HCEC 1CT (cell line): ENCODE data around the gene SCLY.
"Not testable (repeated sequence)": the region's sequence is repeated elsewhere in the genome, so short reads cannot be mapped to it uniquely, and the experiment has no call there.

Experiments
- DNase-seq: peaks from one replicate; pipeline ENCODE4 v3.0.0-alpha.2; 2017

SCLY gene

DNA sequence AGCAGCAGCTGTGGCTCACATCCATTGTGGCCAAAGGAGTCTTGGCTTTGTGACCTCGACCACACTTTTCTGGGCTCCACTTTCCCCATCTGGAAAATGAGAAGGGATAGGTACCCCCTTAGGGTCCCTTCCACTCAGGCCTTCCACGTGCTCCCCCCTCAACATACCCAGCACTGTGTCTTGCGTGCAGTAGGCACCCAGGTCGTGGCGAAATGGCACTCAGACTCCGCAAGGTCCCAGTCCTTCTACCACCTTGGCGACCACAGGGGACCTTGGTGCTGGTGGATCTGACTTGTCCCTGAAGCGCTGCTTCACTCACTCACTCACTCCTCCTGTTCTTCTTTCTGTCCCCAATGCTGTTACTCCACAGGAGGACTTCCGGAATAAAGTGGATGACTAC is 19.9 kb upstream of the SCLY start:
- no peak for DNase-seq

- no peak for DNase-seq
These were observed 18.7 kb upstream of the SCLY start for GRCh38 chr2:238042090-238042489.

- DNase-seq = no peak
These were observed 17.8 kb upstream of the SCLY start for GRCh38 chr2:238042849-238043584.

DNA sequence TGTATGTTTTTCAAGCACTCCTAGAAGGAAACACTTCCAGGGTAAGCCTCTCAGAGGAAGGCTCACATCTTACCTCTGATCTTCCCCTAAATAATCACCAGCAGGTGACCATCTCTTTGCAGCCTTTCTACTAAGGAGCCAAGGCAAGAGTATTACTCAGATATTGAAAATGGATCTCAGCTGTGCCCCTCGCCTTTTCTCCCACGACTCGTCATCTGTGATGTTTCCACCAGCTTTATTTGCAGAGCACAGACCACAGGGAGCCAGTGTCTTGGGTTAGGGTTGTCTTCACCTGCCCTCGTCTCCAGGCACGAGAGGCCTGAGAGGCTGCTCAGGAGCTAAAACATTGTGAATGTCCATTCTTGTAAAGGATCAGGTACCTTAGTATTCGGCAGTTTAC is 16.9 kb upstream of the SCLY start:
- no peak for DNase-seq

DNA sequence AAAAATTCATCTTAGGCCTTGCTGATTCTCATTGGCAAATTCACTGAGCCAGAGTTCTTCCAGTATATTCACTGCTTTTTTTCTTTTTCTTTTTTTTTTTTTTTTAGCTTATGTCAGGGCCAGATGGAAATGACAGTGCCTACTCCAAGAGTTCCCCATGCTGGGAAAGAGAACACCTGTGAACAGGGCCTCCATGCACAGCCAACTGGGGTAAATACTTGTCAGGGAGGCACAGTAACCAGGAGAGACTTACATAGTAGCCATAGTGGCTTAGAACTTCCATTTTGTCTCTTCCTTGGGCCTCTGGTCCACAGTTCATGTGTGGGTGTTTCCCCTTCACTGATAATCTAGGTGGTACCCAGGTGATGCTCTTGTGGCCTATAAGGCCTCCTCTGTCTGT is 15.2 kb upstream of the SCLY start:
- no peak for DNase-seq

DNA sequence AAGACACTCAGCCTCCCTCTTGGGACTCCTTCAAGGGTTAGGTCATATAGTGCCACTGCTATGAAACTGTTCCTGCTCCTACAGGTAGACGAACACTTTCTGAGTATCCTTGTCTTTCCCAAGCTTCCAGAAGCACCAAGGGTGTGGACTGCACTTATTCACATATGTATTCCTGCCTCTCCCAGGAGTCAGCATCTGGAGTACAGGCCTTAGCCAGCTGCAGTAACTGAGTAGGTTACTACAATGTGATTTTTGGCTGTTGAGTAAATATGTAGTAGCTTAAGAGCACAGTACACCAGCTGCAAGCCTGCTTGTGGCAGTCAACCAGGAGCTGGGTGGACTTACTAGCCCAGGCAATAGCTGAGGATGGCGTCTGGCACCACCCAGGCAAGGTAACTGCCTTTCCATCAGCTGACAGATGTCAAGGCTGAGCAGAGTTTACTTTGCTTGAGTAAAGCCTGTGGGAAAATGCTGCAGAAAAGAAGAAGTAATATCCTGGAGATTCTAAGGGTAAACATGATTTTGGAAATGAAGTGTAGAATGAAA is 14.0 kb upstream of the SCLY start:
- no peak for DNase-seq

DNA sequence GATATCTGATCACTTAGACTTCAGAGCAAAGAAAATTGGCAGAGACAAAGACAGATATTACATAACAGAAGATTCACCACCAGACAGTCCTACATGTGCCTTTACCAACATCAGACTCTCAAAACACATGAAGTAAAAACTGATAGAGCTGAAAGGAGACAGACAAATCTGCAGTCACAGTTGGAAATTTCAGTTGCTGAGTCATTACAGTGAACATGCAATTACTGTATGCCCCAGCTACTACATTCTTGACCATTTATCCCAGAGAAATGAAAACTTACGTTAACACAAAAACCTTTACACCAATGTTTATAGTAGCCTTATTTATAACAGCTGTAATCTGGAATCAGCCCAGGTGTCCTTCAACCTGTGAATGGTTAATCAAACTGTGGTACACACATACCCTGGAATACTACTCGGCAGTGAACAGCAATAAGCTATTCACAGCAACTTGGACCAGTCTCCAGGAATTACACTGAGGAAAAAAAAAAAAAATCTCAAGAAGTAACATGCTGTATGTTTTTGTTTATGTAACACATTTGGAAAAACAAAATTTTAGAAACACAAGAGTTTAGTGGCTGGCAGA is 7.5 kb upstream of the SCLY start:
- peak; percentile 30 for DNase-seq

- DNase-seq = no peak
These were observed 5.0 kb upstream of the SCLY start for GRCh38 chr2:238055841-238056240.

DNA sequence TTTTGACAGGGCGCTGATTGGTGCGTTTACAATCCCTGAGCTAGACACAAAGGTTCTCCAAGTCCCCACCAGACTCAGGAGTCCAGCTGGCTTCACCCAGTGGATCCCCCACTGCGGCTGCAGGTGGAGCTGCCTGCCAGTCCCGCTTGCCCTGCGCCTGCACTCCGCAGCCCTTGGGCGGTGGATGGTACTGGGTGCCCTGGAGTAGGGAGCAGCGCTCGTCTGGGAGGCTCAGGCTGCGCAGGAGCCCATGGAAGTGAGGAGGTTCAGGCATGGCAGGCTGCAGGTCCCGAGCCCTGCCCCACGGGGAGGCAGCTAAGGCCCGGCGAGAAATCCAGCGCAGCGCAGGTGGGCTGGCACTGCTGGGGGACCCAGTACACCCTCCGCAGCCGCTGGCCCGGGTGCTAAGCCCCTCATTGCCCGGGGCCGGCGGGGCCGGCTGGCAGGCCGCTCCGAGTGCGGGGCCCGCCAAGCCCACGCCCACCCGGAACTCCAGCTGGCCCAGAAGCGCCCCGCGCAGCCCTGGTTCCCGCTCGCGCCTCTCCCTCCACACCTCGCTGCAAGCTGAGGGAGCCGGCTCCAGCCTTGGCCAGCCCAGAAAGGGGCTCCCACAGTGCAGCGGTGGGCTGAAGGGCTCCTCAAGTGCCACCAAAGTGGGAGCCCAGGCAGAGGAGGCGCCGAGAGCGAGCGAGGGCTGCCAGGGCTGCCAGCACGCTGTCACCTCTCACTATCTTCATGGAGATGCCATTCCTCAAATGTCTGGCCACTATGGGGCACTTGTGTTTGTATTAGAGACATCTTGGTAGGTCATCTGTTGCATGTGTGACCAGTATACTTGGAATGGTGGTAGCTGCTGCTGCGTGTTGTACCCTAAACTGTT is 2.9 kb upstream of the SCLY start:
- not testable (repeated sequence) for DNase-seq

- no peak for DNase-seq
These were observed 1.3 kb upstream of the SCLY start for GRCh38 chr2:238059505-238059904.

DNA sequence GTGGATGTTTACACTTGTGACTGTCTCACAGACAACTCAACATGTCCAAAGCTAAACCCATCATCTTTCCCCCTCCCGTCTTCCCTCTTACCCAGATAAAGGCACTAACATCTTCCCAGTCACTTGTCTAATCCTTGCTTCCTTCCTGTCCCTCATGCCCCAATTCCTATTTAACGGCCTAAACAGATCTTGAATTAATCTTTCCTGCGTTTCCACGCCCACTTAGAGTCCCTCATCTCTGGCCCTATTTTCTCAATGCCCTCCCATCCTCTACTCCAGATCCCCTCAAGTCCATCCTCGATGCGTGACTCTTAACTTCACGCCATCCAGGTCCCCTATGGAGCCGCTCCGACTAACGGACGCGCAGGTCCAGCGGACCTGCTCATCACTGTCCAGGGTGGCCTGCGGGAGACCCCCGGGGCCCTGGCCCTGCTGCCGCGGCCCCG is 682 bp upstream of the SCLY start:
- no peak for DNase-seq

- peak; percentile 36 for DNase-seq
These were observed 758 bp downstream of the SCLY start for GRCh38 chr2:238061315-238062202.

DNA sequence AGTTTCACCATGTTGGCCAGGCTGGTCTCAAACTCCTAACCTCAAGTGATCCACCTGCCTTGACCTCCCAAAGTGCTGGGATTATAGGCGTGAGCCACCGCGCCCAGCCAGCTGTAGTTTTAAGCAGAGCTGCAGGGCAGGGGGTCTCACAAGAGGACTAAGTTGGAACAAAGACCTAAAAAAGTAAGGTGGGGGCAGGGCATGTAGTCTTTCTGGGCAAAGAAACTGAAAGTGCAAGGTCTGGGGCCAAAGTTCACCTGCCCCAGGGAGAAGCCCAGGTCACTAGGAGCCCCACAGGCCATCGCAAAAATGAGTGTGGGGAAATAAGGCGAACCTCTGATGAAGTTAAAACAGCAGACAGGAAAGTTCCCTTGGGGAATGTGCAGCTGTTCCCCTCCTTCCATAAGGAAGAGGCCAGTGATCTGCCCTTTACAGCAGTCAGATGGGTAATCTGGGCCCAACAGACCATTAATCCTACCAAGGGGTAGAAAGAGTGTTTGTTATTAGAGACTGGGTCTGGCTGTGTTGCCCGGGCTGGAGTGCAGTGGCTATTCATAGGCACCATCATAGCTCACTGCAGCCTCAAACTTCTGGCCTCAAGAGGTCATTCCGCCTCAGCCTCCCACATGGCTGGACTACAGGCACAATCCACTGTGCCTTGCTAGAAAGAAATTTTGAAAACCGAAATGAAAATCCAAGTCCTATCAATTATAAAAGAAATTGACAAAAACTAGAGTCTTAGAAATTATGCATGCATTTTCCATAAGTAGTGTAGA is 2.8 kb downstream of the SCLY start:
- DNase-seq = no peak

DNA sequence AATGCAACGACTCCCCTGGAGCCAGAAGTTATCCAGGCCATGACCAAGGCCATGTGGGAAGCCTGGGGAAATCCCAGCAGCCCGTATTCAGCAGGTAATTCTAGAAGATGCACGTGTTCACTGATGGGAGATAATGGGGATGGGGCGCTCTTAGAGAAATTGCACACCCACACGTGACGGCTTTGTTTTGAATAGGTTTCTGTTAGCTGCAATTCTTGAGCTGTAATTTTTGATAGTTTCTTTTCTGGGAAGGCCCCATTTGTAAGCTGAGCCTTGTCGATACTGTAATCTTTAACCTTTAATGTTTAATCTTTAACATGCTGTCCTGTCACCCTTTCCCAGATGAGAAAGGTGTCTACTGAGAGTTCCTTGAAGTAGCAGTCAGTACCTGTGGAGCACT is 3.6 kb downstream of the SCLY start:
- DNase-seq = no peak

DNA sequence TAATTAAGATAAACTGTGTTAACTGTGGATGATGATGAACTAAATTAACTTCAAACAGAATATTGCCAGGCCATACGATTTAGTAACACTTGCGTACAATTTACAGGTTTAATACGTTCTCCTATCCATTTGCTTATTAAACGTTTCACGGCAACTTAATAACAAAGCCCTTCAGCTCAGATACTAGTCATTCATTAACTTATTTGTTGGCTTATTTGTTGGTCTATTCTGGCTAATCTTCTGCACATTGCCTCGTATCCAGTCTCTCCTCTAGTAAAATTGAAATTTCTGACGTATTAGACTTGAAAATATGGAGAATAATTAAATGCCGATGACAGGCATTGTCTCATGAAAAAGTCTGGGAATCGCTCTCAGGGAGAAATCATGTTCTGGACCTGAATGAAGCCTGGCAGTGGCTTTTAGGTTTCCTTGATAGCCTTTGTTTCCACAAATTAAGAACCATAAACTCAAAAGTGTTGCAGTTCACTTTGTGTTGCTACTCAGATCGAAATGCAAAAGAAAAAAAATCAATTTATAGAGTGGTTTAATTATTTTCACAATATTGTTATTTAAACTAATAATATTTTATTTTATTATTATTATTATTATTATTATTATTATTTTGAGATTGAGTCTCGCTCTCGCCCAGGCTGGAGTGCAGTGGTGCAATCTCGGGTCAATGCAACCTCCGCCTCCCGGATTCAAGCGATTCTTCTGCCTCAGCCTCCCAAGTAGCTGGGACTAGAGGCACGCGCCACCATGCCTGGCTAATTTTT is 4.5 kb downstream of the SCLY start:
- DNase-seq = no peak

- no peak for DNase-seq
These were observed 5.4 kb downstream of the SCLY start for GRCh38 chr2:238066218-238066617.

DNA sequence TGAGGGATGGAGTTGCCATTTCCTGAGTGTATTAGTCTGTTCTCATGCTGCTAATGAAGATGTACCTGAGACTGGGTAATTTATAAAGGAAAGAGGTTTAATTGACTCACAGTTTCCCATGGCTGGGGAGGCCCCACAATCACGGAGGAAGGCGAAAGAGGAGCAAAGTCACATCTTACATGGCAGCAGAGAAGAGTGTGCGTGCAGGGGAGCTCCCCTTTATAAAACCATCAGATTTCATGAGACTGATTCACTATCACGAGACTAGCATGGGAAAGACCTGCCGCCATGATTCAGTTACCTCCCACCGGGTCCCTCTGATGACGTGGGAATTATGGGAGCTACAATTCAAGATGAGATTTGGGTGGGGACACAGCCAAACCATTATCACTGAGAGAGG is 5.9 kb downstream of the SCLY start:
- DNase-seq = not testable (repeated sequence)

DNA sequence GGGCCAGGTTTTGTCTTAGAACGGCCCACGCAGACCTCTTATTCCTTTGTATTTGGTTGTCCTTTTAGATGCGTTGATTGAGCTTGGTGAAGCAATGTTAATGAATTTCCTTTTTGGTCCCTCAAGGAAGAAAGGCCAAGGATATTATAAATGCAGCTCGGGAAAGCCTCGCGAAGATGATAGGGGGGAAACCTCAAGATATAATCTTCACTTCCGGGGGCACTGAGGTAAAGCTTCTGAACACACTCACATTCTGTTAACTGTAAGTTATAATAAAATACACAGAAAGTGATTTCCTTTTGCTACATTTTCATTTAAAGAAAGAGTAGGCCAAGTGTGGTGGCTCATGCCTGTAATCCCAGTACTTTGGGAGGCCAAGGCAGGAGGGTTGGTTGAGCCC is 7.1 kb downstream of the SCLY start:
- no peak for DNase-seq

DNA sequence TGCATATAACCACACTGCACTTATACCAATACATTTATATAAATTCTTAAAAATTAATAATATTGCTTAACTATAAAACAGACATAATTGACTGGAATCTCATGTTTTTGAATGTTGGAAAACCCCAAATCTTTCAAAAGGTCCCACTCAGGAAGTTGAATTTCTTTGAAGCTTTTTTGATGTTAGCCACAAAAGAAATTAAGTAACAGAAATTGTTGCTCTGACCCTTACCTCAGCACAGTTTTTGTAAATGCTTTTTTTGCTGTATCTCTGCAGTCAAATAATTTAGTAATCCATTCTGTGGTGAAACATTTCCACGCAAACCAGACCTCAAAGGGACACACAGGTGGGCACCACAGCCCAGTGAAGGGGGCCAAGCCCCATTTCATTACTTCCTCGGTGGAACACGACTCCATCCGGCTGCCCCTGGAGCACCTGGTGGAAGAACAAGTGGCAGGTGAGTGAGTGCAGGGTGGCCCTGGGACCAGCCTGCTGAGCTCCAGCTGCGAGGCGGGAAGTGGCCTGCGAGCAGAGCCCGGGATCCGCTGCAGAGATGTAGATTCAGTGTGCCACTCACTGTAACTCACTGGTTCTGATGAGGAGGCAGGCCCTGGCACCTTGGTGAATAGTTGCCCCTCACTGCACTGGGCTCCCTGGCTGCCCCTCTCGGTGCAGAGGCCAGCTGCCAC is 8.4 kb downstream of the SCLY start:
- DNase-seq = no peak

GRCh38 chr2:238069877-238070276 is 9.1 kb downstream of the SCLY start:
- no peak for DNase-seq
